HG02884 (cell line): Measurements from ENCODE around the gene MST1.

ENCODE experiments used
- ATAC-seq: cut with Tn5 transposase; IDR thresholded peaks from one replicate; pipeline ENCODE4 v1.9.1; 2021; ENCODE audit warnings: mild to moderate bottlenecking, moderate library complexity; ENCODE audit not compliant: unreplicated experiment

MST1 gene

DNA sequence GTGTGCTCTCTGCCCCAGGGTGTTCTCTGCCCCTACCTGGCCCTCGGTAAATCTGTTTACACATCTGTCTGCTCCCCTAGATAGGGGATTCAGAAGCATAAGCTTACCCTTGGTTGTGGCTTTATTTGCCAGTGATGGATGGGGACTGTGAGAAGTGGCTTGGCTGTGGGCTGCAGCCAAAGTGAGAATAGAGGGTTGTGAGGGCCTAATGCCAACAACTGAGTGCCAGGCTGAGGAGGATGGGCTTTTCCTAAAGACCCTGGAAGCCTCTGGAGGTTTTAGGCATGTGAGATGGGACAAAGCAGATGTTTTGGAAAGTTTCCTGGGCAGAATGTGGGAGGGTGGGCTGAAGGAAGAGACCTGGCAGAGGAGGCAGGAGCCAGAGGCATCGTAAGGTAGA is 30.6 kb downstream of the MST1 start:
- no peak for ATAC-seq

DNA sequence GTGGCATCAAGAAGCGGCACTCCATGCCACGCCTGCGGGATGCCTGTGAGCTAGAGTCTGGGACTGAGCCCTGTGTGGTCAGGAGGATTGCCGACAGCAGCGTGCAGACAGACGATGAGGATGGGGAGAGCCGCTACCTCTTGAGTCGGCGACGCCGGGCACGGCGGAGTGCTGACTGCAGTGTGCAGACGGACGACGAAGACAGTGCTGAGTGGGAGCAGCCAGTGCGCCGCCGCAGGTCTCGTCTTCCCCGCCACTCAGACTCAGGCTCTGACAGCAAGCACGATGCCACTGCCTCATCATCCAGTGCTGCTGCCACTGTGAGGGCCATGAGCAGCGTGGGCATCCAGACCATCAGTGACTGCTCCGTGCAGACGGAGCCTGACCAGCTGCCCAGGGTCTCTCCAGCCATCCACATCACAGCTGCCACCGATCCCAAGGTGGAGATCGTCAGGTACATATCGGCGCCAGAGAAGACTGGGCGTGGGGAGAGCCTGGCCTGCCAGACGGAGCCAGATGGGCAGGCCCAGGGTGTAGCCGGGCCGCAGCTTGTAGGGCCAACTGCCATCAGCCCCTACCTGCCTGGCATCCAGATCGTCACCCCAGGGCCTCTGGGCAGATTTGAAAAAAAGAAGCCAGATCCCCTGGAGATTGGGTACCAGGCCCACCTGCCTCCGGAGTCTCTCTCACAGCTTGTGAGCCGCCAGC is 31.9 kb downstream of the MST1 start:
- ATAC-seq, result no peak

DNA sequence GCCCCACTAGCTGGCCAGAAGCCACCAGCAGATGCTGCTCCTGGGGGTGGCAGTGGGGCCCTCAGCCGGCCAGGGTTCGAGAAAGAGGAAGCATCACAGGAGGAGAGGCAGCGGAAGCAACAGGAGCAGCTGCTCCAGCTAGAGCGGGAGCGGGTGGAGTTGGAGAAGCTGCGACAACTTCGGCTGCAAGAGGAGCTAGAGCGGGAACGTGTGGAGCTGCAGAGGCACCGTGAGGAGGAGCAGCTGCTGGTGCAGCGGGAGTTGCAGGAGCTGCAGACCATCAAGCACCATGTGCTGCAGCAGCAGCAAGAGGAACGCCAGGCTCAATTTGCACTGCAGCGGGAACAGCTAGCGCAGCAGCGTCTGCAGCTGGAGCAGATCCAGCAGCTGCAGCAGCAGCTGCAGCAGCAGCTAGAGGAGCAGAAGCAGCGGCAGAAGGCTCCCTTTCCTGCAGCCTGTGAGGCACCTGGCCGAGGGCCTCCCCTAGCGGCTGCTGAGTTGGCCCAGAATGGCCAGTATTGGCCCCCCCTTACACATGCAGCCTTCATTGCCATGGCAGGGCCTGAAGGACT is 32.6 kb downstream of the MST1 start:
- no peak for ATAC-seq

DNA sequence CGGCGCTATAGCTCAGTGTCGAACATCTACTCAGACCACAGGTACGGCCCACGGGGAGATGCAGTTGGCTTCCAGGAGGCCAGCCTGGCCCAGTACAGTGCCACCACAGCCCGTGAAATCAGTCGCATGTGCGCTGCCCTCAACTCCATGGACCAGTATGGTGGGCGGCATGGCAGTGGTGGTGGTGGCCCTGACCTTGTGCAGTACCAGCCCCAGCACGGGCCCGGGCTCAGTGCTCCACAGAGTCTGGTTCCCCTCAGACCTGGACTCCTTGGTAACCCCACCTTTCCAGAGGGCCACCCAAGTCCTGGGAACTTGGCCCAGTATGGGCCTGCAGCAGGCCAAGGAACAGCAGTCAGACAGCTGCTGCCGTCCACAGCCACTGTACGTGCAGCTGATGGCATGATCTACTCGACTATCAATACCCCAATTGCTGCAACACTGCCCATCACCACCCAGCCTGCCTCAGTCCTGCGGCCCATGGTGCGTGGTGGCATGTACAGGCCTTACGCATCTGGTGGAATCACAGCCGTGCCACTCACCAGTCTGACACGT is 33.5 kb downstream of the MST1 start:
- no peak for ATAC-seq

DNA sequence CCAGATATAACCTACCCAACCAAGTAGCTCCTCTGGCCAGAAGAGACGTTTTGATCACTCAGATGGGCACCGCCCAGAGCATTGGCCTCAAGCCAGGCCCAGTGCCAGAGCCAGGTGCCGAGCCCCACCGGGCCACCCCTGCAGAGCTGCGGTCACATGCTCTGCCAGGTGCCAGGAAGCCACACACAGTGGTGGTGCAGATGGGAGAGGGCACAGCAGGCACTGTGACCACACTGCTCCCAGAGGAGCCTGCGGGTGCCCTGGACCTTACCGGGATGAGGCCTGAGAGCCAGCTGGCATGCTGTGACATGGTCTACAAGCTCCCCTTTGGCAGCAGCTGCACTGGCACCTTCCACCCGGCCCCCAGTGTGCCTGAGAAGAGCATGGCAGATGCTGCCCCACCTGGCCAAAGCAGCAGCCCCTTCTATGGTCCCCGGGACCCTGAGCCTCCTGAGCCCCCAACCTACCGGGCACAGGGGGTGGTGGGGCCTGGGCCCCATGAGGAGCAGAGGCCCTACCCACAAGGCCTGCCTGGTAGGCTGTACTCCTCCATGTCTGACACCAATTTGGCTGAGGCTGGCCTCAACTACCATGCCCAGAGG is 34.2 kb downstream of the MST1 start:
- no peak for ATAC-seq

DNA sequence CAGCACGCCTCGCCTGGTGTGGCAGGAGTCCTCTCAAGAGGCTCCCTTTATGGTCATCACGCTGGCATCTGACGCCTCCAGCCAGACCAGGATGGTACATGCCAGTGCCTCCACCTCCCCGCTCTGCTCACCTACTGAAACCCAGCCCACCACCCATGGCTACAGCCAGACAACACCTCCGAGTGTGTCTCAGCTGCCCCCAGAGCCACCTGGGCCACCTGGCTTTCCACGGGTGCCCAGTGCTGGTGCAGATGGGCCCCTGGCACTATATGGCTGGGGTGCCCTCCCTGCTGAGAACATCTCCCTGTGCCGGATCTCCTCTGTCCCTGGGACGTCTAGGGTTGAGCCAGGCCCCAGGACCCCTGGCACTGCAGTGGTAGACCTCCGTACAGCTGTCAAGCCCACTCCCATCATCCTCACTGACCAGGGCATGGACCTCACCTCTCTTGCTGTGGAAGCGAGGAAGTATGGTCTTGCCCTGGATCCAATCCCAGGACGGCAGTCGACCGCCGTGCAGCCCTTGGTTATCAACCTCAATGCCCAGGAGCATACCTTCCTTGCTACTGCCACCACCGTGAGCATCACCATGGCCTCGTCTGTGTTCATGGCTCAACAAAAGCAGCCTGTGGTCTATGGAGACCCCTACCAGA is 35.0 kb downstream of the MST1 start:
- ATAC-seq, result no peak

DNA sequence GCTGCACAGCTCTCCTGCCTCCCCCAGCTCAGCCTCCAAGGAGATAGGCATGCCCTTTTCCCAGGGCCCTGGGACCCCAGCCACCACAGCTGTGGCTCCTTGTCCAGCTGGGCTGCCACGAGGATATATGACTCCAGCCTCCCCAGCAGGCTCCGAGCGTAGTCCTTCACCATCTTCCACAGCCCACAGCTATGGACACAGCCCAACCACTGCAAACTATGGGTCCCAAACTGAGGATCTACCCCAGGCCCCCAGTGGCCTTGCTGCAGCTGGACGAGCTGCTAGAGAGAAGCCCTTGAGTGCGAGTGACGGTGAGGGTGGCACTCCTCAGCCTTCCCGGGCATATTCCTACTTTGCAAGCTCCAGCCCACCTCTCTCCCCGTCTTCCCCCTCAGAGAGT is 35.7 kb downstream of the MST1 start:
- ATAC-seq, result no peak

DNA sequence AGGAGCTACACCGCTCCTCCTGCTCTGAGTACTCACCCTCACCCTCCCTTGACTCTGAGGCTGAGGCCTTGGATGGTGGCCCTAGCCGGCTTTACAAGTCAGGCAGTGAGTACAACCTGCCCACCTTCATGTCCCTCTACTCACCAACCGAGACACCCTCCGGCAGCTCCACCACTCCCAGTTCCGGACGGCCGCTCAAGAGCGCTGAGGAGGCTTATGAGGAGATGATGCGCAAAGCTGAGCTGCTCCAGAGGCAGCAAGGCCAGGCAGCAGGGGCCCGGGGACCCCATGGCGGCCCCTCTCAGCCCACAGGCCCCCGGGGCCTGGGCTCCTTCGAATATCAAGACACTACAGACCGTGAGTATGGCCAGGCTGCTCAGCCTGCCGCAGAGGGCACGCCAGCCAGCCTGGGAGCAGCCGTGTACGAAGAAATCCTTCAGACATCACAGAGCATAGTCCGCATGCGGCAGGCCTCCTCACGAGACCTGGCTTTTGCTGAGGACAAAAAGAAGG is 36.3 kb downstream of the MST1 start:
- ATAC-seq, result no peak

DNA sequence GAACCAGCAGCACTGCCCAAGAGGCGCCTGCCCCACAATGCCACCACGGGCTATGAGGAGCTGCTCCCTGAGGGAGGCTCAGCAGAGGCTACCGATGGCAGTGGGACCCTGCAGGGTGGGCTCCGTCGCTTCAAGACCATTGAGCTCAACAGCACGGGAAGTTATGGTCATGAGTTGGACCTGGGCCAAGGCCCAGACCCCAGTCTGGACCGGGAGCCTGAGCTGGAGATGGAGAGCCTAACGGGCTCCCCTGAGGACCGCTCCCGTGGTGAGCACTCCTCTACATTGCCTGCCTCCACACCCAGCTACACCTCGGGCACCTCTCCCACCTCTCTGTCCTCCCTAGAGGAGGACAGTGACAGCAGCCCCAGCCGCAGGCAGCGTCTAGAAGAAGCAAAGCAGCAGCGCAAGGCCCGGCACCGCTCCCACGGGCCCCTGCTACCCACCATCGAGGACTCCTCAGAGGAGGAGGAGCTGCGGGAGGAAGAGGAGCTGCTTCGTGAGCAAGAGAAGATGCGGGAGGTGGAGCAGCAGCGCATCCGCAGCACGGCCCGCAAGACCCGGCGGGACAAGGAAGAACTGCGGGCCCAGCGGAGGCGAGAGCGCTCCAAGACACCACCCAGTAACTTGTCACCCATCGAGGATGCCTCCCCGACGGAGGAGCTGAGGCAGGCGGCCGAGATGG is 36.9 kb downstream of the MST1 start:
- ATAC-seq, result no peak

DNA sequence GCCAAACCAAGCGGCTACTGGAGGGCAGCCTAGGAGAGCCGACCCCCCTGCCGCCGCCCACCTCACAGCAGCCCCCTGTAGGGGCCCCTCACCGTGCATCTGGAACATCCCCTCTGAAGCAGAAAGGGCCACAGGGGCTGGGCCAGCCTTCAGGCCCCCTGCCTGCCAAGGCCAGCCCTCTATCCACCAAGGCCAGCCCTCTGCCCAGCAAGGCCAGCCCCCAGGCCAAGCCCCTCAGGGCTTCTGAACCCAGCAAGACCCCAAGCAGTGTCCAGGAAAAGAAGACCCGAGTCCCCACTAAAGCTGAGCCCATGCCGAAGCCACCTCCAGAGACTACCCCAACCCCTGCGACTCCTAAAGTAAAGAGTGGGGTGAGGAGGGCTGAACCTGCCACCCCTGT is 38.6 kb downstream of the MST1 start:
- ATAC-seq, result no peak

DNA sequence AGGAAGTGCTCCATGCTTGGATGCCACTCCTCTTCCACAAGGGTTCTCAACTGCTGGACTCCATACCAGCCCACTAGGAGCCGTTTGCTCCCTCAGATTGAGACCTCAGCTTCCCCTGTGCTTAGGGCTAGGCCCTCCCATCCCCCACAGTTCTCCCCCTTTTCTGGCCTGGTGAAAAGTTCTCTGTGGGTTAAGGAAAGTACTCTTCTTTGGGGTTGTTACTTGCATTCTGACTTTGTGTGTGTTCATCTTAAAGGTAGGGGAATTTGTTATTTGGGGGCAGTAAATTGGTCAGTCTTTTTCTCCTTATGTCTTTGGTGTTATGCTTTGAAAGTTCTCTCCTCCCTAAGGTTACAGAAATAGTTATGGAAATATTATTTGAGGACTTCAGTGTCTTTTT is 39.1 kb downstream of the MST1 start:
- no peak for ATAC-seq

DNA sequence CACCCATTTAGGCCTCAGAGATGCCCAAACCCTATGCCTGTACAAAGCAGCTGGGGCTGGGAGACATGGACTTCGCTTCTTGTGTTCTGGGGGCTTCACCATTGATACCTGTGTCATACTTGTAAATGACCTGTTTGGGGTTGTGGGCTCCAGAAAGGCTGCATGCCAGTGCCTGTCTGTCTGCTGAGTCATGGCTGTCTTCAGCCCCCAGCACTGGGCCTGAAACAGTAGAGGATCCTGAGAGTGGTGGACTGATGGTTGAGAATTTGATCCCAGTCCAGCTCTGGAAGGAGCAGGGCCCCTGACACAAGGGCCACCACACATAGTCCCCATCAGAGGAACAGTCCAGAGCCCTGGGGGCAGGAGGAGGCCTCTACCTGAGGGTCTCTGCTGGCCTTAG is 39.7 kb downstream of the MST1 start:
- ATAC-seq, result no peak

DNA sequence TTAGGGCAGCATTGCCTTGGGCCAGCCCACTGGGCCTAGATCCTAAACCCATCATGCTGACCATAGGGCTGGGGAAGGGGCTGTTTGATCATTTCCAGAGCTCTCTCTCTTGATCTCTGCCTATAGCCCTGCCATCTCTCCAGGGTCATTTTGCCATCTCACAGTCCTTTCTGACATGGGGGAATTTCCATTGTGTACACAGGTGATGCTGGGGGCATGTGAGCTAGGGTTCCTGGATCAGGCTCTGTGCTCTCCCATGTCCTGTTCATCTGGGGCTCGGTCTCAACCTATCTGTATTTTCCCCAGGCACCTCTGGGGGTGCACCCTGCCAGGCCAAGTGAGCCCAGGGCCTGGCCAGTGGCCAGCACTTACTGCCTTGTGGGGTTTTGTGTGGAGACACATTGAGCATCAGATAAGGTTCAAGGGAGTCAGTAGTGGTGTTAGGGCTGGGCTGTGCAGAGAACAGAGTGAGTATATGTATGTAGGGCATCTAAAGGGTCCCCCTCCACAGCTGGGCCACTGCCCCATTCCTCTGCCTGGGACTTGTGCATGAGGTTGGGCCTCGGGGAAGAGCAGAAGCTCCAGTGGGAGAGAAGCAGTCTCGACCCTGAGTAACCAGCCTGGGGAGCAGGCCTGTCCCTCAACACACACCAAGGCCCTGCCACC is 40.8 kb downstream of the MST1 start:
- no peak for ATAC-seq

DNA sequence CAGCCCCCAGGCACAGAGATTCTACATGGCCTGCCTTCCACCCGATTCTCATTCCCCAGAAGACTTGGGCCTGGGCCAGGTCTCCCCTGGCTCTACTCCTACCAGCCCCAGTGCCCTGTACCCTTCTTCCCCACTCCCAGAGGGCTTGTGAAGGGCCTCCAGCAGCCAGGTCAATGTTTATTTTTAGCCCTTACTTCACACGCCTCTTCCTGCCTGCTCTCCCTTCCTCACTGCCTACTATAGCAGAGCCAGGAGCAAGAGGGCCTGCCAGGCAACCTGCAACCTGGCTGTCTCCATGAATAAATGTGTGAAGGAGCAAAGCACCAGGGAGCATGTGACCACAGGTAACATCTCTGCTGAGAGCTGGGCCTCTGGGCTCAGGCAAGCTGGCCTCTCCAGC is 41.5 kb downstream of the MST1 start:
- no peak for ATAC-seq

DNA sequence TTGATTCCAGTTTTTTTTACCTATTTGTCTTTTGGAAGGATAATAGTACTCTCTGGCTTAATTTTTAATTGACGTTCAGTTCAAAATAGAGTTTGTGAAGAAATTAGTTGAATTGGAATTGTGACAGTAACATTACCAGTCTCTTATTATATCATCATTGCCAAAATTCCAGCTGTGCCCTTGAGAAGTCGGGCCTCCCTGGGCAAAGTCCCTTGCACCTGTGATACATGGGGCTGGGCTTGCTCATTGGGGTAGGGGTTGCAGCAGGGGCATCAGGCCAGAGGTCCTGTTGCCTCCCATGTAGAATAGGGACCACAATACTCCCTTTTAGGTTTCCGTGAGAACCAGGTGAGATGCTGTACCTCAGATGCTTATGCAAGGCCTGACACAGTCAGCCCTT is 43.0 kb downstream of the MST1 start:
- no peak for ATAC-seq

DNA sequence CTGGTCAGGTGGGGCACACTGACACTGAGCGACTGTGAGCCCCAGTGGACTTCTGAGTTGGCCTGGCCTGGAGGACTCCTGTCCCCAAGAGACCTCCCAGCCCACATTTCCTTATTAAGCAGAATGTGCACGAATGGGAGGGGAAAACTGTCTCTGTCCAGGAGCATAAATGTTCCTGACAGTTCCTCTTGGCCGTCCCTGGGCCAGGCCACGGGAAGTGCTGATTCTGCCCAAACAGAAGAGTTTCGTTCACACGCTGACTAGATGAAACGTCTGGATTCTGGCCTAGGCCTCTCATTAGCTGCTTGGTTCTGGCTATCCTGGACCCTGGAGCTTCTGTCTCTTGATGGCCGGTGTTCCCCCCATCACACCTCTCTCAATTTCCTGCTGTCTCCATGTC is 44.6 kb downstream of the MST1 start:
- ATAC-seq, result no peak

DNA sequence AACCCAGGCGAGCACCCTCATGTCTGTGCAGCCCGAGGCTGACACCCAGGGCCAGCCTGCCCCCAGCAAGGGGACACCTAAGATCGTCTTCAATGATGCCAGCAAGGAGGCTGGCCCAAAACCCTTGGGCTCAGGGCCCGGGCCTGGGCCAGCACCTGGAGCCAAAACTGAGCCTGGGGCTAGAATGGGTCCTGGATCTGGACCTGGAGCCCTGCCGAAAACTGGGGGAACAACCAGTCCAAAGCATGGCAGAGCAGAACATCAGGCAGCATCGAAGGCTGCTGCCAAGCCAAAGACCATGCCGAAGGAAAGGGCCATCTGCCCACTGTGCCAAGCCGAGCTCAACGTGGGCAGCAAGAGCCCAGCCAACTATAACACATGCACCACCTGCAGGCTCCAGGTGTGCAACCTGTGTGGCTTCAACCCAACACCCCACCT is 46.5 kb downstream of the MST1 start:
- ATAC-seq, result no peak

DNA sequence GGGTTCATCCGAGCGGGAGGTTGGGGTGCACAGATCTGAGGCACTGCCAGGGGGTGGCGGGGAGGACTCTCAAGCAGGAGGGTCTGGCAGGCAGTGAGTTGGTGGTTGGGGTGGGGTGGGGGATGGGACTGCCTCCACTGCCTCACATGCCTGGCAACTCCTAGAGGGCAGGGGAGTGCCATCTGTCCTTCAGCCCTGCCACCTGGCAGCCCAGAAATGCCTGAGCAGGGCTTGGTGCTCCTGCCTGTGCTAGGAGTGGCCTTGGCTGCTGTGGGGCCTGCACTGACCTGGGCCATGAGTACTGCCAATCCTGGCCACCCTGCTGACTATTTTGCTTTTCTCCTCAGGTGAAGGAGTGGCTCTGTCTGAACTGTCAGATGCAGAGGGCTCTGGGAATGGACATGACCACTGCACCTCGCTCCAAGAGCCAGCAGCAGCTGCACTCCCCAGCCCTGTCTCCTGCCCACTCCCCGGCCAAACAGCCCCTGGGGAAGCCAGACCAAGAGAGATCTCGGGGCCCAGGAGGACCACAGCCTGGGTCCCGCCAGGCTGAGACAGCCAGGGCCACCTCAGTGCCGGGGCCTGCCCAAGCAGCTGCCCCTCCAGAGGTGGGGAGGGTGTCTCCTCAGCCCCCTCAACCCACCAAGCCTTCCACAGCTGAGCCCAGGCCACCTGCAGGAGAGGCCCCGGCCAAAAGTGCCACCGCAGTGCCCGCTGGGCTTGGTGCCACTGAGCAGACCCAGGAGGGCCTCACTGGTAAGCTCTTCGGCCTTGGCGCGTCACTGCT is 47.2 kb downstream of the MST1 start:
- no peak for ATAC-seq

DNA sequence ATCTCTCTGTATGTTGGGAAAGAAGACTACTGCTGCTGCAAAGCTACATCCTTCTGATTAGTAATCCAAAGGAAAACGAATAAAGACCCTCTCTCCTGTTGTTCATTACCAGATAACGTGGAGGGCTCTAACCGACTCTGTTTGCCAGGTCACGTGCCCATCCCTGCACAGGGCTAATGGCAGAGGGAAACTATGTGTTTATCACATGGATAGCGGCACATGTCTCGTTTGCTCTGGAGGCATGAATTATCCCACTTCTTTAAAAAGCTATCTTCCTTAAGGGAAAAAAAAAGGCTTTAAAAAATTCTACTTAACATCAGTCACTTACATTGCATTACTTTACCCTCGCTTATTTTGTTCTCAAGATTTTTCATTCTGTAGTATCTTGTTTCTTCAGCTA is 48.0 kb downstream of the MST1 start:
- no peak for ATAC-seq

DNA sequence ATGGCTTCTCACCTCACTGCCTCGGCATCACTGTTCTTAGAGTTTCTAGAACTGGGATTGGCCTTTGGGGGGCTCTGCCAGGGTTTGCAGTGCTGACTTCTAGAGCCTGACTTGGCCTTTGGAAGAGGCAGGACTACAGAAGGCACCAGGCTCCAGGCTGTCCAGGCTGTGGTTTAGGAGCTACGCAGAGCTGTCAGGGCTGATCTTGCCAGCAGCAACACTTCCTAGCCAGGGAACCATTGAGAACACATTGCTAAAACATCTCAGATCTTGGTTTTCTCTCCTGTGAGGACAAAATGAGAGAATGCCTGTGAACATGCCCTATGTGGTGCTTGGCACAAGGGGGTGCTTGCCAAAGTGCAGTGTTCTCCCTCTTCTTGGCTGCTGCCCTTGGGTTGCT is 49.7 kb downstream of the MST1 start:
- ATAC-seq, result no peak
